22Rv1 (cell line): Measurements from ENCODE around the gene PDGFD.

Source experiments
- ZFX ChIP-seq: fragments of 450-650 bp; IDR thresholded peaks from 2 replicates; pipeline ENCODE4 v1.6.1; 2017; ENCODE audit warnings: antibody characterized with exemption, borderline replicate concordance
- TF ChIP-seq, protein P1 (sequence below): fragments of 450-650 bp; IDR thresholded peaks from 2 replicates; pipeline ENCODE4 v1.5.1; 2017; ENCODE audit warnings: mild to moderate bottlenecking

GRCh38 chr11:104067534-104067933 lies 96.4 kb downstream of the PDGFD start:
- TF ChIP-seq, protein P1, sequence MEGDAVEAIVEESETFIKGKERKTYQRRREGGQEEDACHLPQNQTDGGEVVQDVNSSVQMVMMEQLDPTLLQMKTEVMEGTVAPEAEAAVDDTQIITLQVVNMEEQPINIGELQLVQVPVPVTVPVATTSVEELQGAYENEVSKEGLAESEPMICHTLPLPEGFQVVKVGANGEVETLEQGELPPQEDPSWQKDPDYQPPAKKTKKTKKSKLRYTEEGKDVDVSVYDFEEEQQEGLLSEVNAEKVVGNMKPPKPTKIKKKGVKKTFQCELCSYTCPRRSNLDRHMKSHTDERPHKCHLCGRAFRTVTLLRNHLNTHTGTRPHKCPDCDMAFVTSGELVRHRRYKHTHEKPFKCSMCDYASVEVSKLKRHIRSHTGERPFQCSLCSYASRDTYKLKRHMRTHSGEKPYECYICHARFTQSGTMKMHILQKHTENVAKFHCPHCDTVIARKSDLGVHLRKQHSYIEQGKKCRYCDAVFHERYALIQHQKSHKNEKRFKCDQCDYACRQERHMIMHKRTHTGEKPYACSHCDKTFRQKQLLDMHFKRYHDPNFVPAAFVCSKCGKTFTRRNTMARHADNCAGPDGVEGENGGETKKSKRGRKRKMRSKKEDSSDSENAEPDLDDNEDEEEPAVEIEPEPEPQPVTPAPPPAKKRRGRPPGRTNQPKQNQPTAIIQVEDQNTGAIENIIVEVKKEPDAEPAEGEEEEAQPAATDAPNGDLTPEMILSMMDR, result no peak
- no peak for TF ChIP-seq ZFX
